Mucosa of gallbladder (tissue), 1 donor: ENCODE results near the gene UBQLN4. TPM values are rescaled to one million over a fixed set of nuclear protein-coding genes. Genes with fewer than 3 reads are reported as not detected.
A peak's percentile ranks its signal among the peaks of the same experiment; 100 is the strongest.

Source experiments
- DNase-seq: peaks from one replicate; pipeline ENCODE4 v3.0.0-alpha.2; 2020; ENCODE audit warnings: low spot score
- total RNA-seq: library from RNA; stranded (reverse); gene quantifications from one replicate; pipeline ENCODE4 v1.2.1, GENCODE V29; 2021
- donor health status: DM: no; HTN: no; CAD: no.

Gene UBQLN4
- 34.1 TPM for total RNA-seq

GRCh38 chr1:156053768-156054499 is at the start of gene UBQLN4:
TSS of gene UBQLN4 (minus strand) at chr1:156053798. CDS start at chr1:156053701, 97 bp downstream.
- peak; percentile 88 for DNase-seq

- DNase-seq, result no peak
Measured at GRCh38 chr1:156102633-156103511, 49.3 kb upstream of the UBQLN4 start.

GRCh38 chr1:156101880-156102279 is 48.3 kb upstream of the UBQLN4 start:
- no peak for DNase-seq

- no peak for DNase-seq
Measured at GRCh38 chr1:156100205-156100995, 46.8 kb upstream of the UBQLN4 start.

GRCh38 chr1:156099282-156099681 is 45.7 kb upstream of the UBQLN4 start:
- no peak for DNase-seq

- no peak for DNase-seq
Measured at GRCh38 chr1:156098784-156099183, 45.2 kb upstream of the UBQLN4 start.

GRCh38 chr1:156097499-156098178 is 44.0 kb upstream of the UBQLN4 start:
- no peak for DNase-seq

GRCh38 chr1:156096640-156097391 is 43.2 kb upstream of the UBQLN4 start:
- peak; percentile 90 for DNase-seq

- DNase-seq, result no peak
Measured at GRCh38 chr1:156095906-156096508, 42.4 kb upstream of the UBQLN4 start.

- no peak for DNase-seq
Measured at GRCh38 chr1:156091610-156092009, 38.0 kb upstream of the UBQLN4 start.

GRCh38 chr1:156090840-156091188 is 37.2 kb upstream of the UBQLN4 start:
- peak; percentile 88 for DNase-seq

- no peak for DNase-seq
Measured at GRCh38 chr1:156090138-156090839, 36.7 kb upstream of the UBQLN4 start.

- no peak for DNase-seq
Measured at GRCh38 chr1:156089704-156090103, 36.1 kb upstream of the UBQLN4 start.

GRCh38 chr1:156086256-156086662 is 32.7 kb upstream of the UBQLN4 start:
- DNase-seq, result peak; percentile 55

GRCh38 chr1:156083800-156084790 is 30.5 kb upstream of the UBQLN4 start:
- DNase-seq, result no peak

GRCh38 chr1:156082309-156083091 is 28.9 kb upstream of the UBQLN4 start, which contains the start of gene MEX3A:
TSS of gene MEX3A (minus strand) at chr1:156082465. CDS start at chr1:156081998, 467 bp downstream.
- peak; percentile 62 for DNase-seq

GRCh38 chr1:156081917-156082308 is 28.3 kb upstream of the UBQLN4 start:
- DNase-seq, result no peak
